NCI-H345 treated with DMSO at 0.1 percent for 48 hours (cell line): ENCODE measurements around the gene ITGB1BP1.

ENCODE experiments used
- DNase-seq: peaks from one replicate; lab custom pipeline; 2025; ENCODE audit not compliant: unreplicated experiment; lab: John Stamatoyannopoulos, UW

ITGB1BP1 gene, protein sequence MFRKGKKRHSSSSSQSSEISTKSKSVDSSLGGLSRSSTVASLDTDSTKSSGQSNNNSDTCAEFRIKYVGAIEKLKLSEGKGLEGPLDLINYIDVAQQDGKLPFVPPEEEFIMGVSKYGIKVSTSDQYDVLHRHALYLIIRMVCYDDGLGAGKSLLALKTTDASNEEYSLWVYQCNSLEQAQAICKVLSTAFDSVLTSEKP

DNA sequence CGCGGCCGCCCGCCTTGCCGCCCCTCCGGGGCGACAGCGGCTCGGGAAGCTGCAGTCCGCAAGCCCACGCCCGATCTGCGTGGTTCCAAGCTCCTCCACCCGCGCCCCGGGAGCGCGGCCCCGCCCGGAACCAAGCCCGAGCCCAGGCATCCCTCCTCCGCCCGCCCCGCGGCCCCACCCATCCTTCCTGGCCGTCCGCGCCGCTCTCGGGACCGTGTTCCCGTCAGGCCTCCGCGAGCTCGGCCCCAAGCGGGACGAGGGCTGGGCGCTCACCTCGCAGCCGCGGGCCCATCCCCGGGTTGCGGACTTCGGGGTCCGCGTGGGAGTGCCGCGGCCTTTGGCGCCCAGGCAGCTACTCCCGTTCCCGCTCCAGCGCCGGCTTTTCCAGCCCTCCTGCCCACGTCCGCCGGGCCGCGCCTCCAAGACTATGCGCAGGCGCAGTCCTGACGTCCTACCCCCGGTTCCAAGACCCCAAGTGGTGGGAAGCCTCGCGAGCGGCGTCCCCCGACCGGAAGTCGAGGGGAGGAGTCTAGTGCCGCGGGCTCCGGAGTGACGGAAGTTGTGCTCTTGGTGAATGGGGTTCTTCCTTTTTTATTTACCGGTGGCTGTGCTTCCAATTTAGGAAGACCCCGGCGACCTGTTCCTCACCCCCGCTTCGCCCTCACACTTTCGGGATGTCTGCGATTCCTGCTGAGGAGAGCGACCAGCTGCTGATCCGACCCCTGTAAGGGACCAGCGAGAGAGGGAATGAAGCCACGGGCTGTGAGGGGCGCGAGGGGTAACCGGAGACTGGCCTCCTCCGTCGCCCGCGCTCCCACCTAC lies at the start of gene ITGB1BP1, which contains the start of gene CPSF3:
Gene ITGB1BP1 (minus strand): TSS at position 429 of the 822 bp plus-strand sequence. CDS start 4,831 bp downstream, outside the sequence.
Gene CPSF3 (plus strand): TSS at position 555 of the 822 bp plus-strand sequence. CDS start 120 bp downstream, at position 675.
- peak; percentile 99 for DNase-seq

DNA sequence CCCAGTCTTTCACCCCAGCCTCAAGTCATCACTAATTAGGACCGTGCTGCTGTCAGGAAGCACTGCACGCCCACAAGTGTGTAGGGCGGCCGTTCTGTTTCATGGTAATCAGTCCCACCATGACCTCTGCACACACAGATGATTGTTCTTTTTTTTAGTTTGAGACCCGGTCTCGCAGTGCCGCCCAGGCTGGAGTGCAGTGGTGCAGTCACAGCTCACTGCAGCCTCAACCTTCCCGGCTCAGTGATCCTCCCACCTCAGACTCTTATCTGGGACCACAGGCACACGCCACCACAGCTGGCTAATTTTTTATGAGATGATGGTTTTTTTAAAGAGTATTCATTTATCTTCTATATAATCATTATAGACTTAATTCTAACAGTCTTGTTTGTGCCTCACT lies 49.2 kb upstream of the ITGB1BP1 start:
- no peak for DNase-seq

DNA sequence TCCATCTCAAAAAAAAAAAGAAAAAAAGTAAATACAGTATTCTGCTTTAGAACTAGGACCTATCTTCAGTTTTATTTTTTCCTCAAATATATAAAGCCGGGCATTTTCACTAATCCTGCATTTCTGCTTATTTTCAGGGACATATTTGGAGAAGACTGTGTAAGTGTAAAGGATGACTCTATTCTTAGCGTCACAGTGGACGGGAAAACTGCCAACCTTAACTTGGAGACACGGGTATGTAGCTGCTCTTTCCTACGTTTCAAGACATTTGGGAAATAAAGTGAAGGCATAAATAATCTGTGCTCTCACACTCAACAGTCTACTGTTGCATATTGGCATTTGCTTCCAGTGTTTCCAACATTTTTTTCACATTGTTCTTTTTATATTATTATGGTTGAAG lies 47.9 kb upstream of the ITGB1BP1 start:
- no peak for DNase-seq

DNA sequence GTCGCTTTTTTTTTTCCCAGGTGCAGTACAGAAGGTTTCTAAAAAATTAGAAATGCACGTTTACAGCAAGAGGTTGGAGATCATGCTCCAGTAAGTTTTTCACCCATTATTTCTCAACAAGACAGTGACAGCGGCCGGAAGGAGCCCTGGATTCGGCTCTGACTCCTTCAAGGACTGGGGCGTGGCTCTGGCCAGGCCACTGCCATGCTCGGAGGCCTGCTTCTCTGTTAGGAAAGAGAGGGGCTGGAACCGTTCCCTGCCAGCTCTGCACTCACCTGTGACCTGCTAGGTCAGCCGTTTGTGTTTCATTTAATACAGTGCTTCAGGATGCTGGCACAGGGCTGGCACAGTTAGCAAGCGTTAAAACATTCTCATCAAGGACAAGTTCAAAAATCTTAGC lies 44.4 kb upstream of the ITGB1BP1 start:
- no peak for DNase-seq

DNA sequence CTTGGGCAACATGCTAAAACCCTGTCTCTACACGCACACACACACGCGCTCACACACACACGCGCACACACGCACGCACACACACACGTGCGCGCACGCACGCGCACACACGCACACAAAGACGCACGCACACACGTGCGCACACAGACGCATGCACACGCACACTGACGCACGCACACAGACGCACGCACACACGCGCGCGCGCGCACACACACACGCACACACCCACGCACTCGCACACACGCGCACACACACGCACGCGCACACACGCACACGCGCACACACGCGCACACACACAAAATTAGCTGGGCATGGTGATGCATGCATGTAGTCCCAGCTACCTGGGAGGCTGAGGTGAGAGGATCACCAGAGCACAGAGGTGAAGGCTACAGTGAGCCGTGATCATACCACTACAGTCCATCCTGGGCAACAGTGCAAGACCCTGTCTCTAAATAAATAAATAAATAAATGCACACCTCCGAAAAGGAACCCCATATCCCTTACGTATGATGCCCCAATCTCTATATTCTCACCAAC lies 42.9 kb upstream of the ITGB1BP1 start:
- DNase-seq, result no peak

DNA sequence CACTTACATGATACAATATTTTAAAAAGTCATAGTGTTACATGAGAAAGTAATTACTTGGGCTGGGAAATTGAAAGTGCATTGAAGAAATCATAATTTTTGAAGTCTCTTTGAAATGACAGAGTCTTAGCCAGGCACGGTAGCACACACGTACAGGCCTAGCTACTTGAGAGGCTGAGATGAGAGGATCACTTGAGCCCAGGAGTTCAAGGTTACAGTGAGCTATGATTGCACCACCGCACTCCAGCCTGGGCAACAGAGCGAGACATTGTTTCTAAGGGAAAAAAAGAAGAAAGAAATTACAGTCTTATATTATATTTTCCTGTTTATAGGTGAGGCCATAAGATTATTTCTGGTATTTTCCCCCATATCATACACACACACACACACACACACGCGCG lies 41.8 kb upstream of the ITGB1BP1 start:
- DNase-seq, result no peak

DNA sequence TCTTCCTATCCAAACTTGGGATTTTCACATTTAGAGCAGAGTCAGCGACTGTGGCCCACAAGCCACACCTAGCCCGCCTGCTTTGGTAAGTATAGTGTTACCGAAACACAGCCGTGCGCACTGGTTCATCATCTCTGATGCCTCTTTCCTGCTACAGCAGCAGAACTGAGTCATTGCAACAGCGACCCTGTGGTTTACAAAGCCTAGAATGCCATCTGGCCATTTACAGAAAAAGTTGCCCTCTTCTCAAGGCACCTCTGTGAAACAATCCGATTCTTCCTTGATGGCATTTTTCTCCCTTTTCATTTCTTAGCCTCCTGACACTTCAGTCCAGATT lies 40.3 kb upstream of the ITGB1BP1 start:
- no peak for DNase-seq

DNA sequence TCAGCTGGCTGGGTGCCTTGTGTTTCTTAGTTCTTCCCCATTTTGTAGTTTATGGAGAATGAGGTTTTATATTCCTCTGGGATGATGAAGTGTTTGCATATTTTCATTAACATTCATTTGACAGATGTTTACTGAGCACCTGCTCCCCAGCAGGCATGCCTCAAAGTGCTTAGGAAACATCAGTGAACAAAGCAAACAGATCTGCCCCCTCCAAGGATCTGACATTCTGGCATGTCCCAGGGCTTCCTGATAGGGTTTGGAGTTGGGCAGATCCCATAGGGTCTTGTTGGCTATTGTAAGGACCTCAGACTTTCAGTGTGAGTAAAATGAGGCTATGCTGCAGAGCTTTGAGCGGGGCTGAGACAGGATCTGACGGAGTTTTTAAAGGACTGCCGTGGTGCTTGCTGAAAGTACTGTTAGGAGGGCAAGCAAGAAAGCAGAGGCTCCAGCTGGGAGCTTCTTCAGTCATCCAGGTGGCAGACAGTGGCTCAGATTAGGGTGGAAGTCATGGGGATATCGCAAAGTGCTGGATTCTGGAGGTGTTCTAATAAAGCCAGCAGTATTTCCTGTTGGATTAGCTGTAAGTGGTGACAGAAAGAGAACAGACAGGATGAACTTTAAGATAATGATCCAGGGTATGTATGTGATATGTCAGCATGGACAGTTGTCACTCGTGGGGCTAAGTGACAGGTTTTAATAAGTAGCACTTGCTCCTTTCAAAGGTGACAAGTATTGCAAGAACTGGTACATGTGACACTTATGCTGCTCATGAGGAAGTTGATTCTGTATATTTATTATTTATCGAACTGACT lies 39.8 kb upstream of the ITGB1BP1 start:
- peak; percentile 54 for DNase-seq

DNA sequence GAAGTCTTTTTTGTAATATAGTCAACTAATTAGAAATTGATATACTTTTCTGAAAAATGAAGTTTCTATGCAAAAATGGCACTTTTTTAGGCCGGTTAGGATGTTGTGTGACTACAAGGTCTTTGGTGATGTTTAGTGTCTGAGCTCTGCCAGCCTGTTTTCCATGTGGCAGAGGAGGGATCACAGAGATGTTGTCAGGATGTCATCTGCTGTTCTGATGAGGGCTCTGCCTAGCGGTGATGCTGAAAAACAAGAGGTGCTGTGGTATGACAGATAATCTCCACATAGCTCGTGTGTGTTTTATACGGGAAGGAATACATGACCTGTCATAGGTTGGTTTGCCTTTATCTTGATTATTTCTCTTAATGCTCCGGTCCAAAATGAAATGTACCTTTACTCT lies 39.0 kb upstream of the ITGB1BP1 start:
- DNase-seq, result no peak

DNA sequence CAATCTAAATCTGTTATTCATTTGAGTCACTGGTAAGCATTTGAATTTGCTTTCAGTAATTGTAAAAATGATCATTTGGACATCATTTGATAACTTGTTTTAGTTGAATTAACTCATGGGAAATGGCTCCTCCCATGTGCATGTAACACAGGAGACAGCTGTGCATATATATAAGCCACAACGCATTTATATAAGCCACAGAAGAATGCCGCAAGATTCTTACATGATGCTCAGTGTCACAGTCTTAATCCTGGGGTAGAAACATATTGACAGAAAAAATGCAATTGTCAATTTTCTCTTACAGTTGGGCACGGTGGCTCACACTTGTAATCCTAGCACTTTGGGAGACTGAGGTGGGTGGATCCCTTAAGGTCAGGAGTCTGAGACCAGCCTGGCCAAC lies 37.8 kb upstream of the ITGB1BP1 start:
- no peak for DNase-seq

DNA sequence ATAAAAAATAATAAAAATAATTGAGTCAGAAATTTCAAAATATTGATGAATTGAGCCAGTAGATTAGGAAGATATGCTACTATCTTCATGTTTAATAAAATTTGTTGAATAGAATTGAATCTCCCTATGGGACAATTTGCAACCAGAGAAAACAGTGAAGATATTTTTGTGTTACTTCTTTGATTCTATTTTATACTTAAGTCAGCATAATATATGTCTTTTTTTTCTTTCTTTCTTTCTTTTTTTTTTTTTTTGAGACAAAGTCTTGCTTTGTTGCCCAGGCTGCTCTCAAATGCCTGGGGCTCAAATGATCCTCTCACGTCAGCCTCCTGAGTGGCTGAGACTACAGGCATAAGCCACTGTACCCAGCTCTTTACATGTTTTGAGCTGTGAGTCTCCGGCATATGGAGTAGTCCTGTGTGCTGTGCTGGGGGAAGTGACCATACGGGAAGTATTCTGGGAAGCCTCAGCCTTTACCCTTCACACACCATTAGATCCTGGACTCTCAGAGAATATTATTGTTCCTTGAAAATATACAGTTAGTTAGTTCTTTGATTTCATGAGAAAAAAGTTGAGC lies 37.2 kb upstream of the ITGB1BP1 start:
- DNase-seq, result no peak

DNA sequence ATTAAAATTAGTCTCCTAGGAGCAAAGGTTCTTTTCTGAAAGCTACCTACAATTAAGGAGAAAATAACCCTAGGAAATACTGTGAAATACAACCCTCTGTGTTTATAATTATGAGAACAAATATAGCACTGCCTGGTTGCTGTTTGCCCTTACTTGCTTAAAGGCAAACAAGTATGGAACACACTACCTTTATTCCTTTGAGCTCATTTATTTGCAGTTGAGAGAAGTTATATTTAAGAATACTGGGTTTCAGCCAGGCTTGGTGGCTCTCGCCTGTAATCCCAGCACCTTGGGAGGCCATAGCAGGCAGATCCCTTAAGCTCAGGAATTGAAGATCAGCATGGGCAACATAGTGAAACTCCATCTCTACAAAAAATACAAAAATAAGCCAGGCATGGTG lies 27.9 kb upstream of the ITGB1BP1 start:
- DNase-seq, result no peak

DNA sequence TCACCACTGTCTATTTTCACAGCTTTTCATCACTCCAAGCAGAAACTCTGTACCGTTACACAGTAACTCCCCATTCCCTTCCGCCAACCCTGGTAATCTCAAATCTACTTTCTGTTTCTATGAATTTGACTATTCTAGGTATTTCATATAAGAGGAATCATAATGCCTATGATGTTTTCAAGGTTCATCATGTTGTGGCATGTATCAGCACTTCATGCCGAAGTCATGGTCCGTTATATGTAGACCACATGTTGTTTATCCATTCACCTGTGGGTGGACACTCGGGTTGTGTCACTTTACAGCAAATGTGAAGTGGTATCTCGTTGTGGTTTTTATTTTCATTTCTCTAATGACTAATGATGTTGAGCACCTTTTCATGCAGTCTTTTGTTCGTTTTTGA lies 21.8 kb upstream of the ITGB1BP1 start:
- no peak for DNase-seq

DNA sequence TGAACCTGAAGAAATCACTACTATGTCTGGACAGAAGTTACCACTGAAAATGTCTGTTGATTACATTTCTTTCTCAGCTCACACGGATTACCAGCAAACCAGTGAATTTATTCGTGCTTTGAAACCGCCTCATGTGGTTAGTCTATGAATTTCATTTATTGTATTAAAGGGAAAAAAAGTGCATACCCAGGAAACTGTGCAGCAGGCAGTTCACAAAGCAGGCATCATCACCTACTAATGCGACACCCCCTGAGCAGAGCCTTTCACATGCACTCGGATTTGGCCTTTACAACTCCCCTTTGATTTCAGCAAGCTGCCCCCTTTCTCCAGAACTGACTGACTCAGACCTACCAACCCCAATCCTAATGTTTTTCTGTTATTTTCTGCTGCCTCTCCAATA lies 20.2 kb upstream of the ITGB1BP1 start:
- no peak for DNase-seq

DNA sequence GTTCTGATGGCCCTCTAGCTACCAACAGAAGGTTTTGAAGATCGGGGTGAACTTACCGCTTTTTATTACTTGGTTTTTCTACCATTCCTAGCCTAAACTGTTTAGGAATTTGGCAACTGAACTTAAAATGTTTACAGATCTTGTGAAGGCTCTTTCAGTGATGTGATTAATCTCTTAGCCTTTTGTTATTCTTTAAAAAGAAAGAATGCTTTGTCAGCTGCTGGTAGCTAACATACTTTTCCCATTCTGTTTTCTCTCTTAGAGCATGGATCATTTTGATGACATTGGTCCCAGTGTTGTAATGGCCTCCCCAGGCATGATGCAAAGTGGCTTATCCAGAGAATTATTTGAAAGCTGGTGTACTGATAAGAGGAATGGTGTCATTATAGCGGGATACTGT lies 18.2 kb upstream of the ITGB1BP1 start:
- no peak for DNase-seq

DNA sequence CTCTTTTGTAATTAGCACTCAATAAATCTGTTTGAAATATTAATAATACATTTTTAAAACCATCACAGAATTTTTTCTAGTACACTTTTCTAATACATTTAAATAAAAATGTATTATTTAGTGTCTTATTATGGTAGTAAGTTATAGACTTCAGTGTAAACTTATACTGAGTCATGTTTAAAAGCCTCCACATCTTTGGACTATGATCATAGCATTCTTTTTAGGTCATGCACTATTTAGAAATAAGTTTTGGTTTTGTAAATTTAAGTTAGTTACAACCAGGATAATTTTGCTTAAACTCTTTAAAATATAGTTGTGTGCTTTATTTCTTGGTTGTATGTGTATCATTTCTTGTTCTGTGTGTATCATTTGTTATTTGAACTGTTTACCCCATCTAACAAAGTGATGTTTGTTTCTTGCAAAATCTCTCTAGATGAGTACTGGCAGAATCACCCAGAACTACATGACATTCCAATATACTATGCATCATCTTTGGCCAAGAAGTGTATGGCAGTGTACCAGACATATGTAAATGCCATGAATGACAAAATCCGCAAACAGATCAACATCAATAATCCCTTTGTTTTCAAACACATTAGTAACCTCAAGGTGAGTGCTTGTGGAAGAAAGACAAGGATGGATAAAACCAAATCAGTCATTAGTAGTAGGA lies 16.9 kb upstream of the ITGB1BP1 start:
- DNase-seq, result no peak

DNA sequence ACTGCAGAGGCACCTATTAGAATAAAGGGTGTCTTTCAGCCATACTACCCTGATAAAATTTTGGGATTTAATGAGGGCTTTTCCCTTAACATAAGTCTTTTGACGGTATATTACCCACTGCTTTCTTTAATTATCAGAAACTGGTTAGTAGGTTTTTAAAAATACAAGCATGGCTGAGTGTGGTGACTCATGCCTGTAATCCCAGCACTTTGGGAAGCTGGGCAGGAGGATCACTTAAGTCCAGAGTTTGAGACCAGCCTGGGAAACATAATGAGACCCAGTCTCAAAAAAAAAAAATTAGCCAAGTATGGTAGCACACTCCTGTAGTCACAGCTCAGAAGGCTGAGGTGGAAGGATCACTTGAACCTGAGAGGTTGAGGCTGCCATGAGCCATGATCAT lies 16.2 kb upstream of the ITGB1BP1 start:
- no peak for DNase-seq

DNA sequence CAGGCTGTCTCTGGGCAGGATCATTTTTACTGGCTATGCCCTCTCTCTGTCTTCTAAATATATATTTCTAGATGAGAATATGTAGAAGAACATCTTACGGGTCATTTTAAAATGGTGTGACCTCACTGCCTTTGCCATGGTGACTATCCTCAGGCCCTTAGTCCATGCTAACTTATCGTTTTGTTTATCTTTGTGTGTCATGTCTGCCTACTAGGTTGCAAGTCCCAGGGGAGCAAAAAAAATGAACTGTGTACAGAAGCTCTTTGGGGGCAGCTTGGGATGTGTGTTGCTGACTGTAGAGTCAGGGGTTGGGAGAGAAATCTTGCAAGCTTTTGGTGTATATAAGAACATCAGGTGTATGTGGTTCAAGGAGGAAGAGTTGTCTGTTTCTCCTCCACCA lies 11.2 kb upstream of the ITGB1BP1 start:
- no peak for DNase-seq

DNA sequence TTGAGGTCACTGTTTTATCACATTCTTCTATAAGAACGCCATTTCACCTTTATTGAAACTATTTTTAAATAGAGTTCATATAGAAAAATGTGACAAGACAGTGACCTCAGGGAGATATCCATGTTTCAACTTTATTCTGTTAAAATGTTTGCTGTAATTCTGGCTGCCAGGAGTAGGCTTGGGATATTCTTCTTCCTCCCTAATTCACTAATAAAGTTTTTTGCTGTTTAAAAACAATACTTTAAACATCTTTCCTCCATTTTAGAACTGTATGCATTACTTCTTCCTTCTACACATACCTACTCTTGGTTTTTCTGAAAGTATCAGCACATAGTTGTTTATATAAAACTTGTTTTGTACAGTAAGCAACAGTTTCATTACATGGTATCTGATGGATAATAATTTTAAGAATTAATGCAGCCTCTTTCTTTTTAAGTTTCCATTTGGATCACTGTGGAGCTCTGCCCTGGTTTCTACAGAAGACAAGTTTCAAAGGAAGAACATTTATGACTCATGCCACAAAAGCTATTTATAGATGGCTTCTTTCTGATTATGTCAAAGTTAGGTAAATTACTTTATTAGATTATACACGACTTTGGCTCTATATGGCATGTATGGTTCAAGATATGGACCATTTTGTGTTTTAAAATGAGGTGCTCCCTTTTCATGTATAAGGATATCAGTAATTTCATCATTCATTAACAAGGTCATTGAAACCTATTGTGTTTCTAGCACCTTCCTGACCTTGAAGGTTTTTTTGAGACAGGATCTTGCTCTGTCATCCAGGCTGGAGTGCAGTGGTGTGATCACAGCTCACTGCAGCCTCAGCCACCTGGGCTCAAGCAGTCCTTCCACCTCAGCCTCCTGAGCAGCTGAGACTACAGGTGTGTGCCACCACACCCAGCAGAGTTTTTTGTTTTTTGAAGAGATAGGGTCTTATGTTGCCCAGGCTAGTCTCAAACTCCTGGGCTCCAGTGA lies 7.3 kb upstream of the ITGB1BP1 start:
- no peak for DNase-seq
